ENCODE measurements around the gene SBK3.

SBK3 gene

GRCh38 chr19:55520691-55521292 is 24.6 kb downstream of the SBK3 start:
- TF ChIP-seq GATA2 (IDR thresholded peaks at IDR 0.05; ENCODE audit: low read depth, low read length), result no peak
- no peak for TF ChIP-seq GATA3 (IDR thresholded peaks at IDR 0.05; ENCODE audit: low read depth, low read length)

DNA sequence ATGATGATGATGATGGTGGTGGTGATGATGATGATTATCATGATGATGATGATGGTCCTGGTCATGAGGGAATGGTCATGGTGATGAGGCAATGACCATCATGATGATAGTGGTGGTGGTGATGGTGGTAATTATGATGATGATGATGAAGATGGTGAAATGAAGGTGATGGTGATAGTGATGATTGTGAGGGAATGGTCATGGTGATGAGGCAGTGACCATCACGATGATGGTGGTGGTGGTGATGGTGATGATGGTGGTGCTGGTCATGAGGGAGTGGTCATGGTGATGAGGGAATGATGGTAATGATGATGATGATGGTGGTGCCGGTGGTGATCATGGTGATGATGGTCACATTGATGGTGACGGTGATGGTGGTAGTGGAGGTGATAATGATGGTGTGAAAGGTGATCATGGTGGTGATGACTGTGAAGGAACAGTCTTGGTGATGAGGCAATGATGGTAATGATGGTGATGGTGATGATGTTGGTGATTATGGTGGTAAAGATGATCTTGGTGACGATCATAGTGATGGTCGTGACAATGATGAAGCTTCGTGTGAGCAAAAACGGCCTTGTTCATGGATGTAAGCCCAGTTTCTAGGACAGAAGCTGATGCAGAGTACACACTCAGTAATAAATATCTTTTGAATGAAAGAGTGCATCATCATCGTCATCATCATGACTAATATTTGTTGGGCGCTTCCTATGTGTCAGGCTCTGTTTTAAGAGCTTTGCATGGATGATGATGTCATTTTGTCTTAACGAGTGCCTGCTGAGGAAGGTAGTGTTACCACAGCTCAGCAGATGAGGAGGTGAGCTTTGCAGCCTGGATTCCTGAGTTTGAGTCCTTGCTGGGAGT is 25.7 kb downstream of the SBK3 start:
- TF ChIP-seq GATA2 (IDR thresholded peaks at IDR 0.05; ENCODE audit: low read depth, low read length), result no peak
- no peak for TF ChIP-seq GATA3 (IDR thresholded peaks at IDR 0.05; ENCODE audit: low read depth, low read length)

DNA sequence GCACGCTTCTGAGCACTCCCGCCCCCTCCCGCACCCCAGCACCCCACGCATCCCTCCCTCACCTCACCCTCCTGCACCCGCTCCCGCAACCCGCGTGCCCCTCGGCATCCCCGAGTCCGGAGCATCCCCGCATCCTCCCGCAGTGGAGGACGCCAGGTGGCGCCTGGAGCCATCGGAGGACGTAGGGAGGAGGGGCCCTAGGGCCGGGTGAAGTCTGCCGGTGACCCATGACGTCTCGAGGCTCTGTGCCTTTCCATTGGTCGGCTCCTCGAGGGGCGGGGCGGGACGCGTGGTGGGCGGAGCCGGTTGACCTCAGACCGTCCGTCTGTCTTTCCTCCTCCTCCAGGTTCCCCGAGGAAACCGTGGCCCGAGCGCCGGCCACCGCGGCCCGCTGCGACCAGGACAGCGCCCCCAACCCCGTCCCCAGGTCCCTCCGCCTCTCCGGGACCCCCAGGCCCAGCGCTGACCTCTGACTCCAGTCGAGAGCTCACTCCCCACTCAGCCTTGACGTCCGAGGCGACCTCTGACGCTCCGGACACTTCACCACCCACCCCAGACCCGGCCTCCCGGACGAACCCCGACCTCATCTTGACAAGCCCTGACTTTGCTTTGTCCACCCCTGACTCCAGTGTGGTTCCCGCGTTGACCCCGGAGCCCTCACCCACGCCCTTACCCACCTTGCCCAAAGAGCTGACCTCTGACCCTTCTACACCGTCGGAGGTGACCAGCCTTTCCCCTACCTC is 28.3 kb downstream of the SBK3 start:
- no peak for TF ChIP-seq GATA2 (IDR thresholded peaks at IDR 0.05; ENCODE audit: low read depth, low read length)
- TF ChIP-seq GATA3 (IDR thresholded peaks at IDR 0.05; ENCODE audit: low read depth, low read length), result no peak

- TF ChIP-seq GATA2 (IDR thresholded peaks at IDR 0.05; ENCODE audit: low read depth, low read length) (no peak), GATA3 (IDR thresholded peaks at IDR 0.05; ENCODE audit: low read depth, low read length) (no peak)
These were observed 37.2 kb downstream of the SBK3 start for GRCh38 chr19:55508120-55508519.

GRCh38 chr19:55504981-55505380 is 40.4 kb downstream of the SBK3 start:
- TF ChIP-seq GATA3 (IDR thresholded peaks at IDR 0.05; ENCODE audit: low read depth, low read length), result no peak
- TF ChIP-seq GATA2 (IDR thresholded peaks at IDR 0.05; ENCODE audit: low read depth, low read length), result no peak

- no peak for TF ChIP-seq GATA3 (IDR thresholded peaks at IDR 0.05; ENCODE audit: low read depth, low read length)
- no peak for TF ChIP-seq GATA2 (IDR thresholded peaks at IDR 0.05; ENCODE audit: low read depth, low read length)
These were observed 41.1 kb downstream of the SBK3 start for GRCh38 chr19:55504252-55504603.

- TF ChIP-seq GATA2 (IDR thresholded peaks at IDR 0.05; ENCODE audit: low read depth, low read length), result no peak
- TF ChIP-seq GATA3 (IDR thresholded peaks at IDR 0.05; ENCODE audit: low read depth, low read length), result no peak
These were observed 41.7 kb downstream of the SBK3 start for GRCh38 chr19:55503502-55504251.

DNA sequence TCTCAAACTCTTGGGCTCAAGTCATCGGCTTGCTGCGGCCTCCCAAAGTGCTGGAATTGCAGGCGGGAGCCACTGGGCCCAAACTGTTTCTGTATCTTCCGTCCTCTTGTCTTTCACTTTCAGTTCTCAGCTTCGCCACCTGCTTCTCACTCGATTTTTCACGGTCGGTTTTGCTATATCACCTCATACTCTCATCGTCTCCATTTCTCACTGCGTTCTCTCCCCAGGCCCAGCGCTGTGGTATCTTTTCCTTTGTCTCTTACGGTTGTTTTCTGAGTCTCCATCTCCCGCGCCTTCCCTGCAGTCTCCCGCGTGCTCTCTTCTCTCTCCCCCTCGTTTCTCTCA is 42.2 kb downstream of the SBK3 start:
- no peak for TF ChIP-seq GATA3 (IDR thresholded peaks at IDR 0.05; ENCODE audit: low read depth, low read length)
- no peak for TF ChIP-seq GATA2 (IDR thresholded peaks at IDR 0.05; ENCODE audit: low read depth, low read length)

GRCh38 chr19:55502197-55502952 is 43.0 kb downstream of the SBK3 start:
- TF ChIP-seq GATA3 (IDR thresholded peaks at IDR 0.05; ENCODE audit: low read depth, low read length) (no peak), GATA2 (IDR thresholded peaks at IDR 0.05; ENCODE audit: low read depth, low read length) (no peak)

DNA sequence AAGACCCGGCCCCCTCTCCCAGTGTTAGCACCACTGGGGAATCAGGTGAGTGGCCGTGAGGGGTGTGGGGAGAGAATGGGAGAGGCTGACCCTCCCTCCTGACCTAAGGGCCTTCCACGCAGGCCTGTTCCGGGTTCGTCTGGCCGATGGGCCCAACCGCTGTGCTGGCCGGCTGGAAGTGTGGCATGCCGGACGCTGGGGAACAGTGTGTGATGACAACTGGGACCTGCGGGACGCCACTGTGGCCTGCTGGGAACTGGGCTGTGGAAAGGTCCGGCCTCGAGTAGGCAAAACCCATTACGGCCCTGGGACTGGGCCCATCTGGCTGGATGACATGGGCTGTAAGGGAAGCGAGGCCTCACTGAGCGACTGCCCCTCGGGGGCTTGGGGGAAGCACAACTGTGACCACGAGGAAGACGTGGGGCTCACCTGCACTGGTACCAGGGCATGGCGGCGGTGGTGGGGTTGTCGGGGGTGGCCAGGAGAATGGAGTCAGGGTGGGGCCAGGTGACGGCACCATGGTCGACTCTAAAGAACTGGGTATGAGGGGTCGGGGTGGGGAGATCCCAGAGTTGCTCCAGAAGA is 44.9 kb downstream of the SBK3 start:
- no peak for TF ChIP-seq GATA3 (IDR thresholded peaks at IDR 0.05; ENCODE audit: low read depth, low read length)
- no peak for TF ChIP-seq GATA2 (IDR thresholded peaks at IDR 0.05; ENCODE audit: low read depth, low read length)

- no peak for TF ChIP-seq GATA2 (IDR thresholded peaks at IDR 0.05; ENCODE audit: low read depth, low read length)
- TF ChIP-seq GATA3 (IDR thresholded peaks at IDR 0.05; ENCODE audit: low read depth, low read length), result no peak
These were observed 47.0 kb downstream of the SBK3 start for GRCh38 chr19:55498246-55498840.

DNA sequence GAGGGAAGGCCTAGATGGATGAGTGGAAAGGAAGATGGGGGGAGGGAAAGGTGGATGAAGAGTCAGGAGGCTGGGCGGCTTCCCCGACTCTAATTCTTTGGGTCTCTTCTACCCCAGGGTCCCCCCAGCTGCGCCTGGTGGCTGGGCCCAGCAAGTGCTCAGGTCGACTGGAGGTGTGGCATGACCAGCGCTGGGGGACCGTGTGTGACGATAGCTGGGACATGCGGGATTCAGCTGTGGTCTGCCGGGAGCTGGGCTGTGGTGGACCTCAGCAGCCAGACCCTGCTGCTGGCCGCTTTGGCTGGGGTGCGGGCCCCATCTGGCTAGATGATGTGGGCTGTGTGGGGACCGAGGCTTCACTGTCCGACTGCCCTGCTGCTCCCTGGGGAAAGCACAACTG is 47.6 kb downstream of the SBK3 start:
- no peak for TF ChIP-seq GATA3 (IDR thresholded peaks at IDR 0.05; ENCODE audit: low read depth, low read length)
- no peak for TF ChIP-seq GATA2 (IDR thresholded peaks at IDR 0.05; ENCODE audit: low read depth, low read length)
